Loucy (cell line): ENCODE results near the gene UBL3.

Experiments used
- H2AFZ ChIP-seq: fragments of 200-600 bp; sonication (generic); 2 replicates; pipeline ENCODE4 v1.6.0; 2016; ENCODE audit warnings: antibody characterized with exemption, mild to moderate bottlenecking, low read length, moderate library complexity
- H3F3A ChIP-seq: fragments of 200-600 bp; 2 replicates; pipeline ENCODE4 v1.6.0; 2016; ENCODE audit warnings: antibody characterized with exemption, low read depth, mild to moderate bottlenecking
- H3K27me3 ChIP-seq: fragments of 200-600 bp; sonication (generic); 2 replicates; pipeline ENCODE4 v1.6.1; 2014; ENCODE audit warnings: low read length, mild to moderate bottlenecking; ENCODE audit not compliant: insufficient read depth, poor library complexity, severe bottlenecking
- H3K36me3 ChIP-seq: fragments of 200-600 bp; sonication (generic); 2 replicates; pipeline ENCODE4 v1.6.1; 2016; ENCODE audit warnings: low read length; ENCODE audit not compliant: insufficient read depth
- H3K4me1 ChIP-seq: fragments of 200-600 bp; sonication (generic); 2 replicates; pipeline ENCODE4 v1.5.1; 2014; ENCODE audit warnings: low read length, mild to moderate bottlenecking; ENCODE audit not compliant: insufficient read depth, poor library complexity, severe bottlenecking
- H3K4me2 ChIP-seq: fragments of 200-600 bp; sonication (generic); 2 replicates; pipeline ENCODE4 v1.6.0; 2014; ENCODE audit warnings: antibody characterized with exemption, low read length, low read depth, mild to moderate bottlenecking; ENCODE audit not compliant: poor library complexity, severe bottlenecking
- H3K4me3 ChIP-seq: fragments of 200-600 bp; sonication (generic); 2 replicates; pipeline ENCODE4 v1.5.1; 2014; ENCODE audit warnings: low read length, mild to moderate bottlenecking, mixed read lengths; ENCODE audit not compliant: poor library complexity, severe bottlenecking
- H3K79me2 ChIP-seq: fragments of 200-600 bp; sonication (generic); 2 replicates; pipeline ENCODE4 v1.6.1; 2014; ENCODE audit warnings: low read length; ENCODE audit not compliant: insufficient read depth
- H3K9ac ChIP-seq: fragments of 200-600 bp; sonication (generic); 2 replicates; pipeline ENCODE4 v1.6.0; 2014; ENCODE audit warnings: mild to moderate bottlenecking, low read depth, low read length, moderate library complexity; ENCODE audit not compliant: poor library complexity, severe bottlenecking
- H3K9me2 ChIP-seq: fragments of 200-600 bp; sonication (generic); replicated peaks from 2 replicates; pipeline ENCODE4 v1.6.1; 2016; ENCODE audit warnings: low read depth, low read length, mixed read lengths
- H3K9me3 ChIP-seq: fragments of 200-600 bp; sonication (generic); 2 replicates; pipeline ENCODE4 v1.6.1; 2014; ENCODE audit warnings: mild to moderate bottlenecking, antibody characterized with exemption, low read length, low read depth; ENCODE audit not compliant: insufficient read depth
- H4K20me1 ChIP-seq: fragments of 200-600 bp; sonication (generic); 2 replicates; pipeline ENCODE4 v1.6.0; 2014; ENCODE audit warnings: antibody characterized with exemption, low read length, mild to moderate bottlenecking; ENCODE audit not compliant: insufficient read depth, poor library complexity, severe bottlenecking
- EZH2phosphoT487 ChIP-seq: fragments of 200-600 bp; IDR thresholded peaks from 2 replicates; pipeline ENCODE4 v1.6.1; 2018; ENCODE audit warnings: antibody characterized with exemption, mild to moderate bottlenecking, moderate library complexity, borderline replicate concordance
- TF ChIP-seq, protein P1 (sequence below): fragments of 200-600 bp; sonication (generic); conservative IDR thresholded peaks from 2 replicates; pipeline ENCODE4 v1.5.1; 2014; ENCODE audit warnings: mild to moderate bottlenecking, antibody characterized with exemption, low read length

UBL3 gene

GRCh38 chr13:29763436-29764180 is 86.8 kb downstream of the UBL3 start:
- Histone ChIP-seq H3K4me2 (no peak overlapping the region), H3K36me3 (peaks cover 17% of the 10 kb centered on the region; the same call in 1 of the 2 replicates), H3K27me3 (no peaks in the 10 kb centered on the region), H3K9me3 (no peaks in the 10 kb centered on the region), H3F3A (peaks cover under 1% of the 10 kb centered on the region; the same call in 1 of the 2 replicates), H3K4me3 (no peak overlapping the region), H4K20me1 (no peaks in the 10 kb centered on the region), H3K9ac (no peak overlapping the region), H3K9me2 (no peaks in the 10 kb centered on the region), H2AFZ (no peak overlapping the region), H3K79me2 (no peaks in the 10 kb centered on the region), H3K4me1 (peaks cover 28% of the 10 kb centered on the region)
- TF ChIP-seq EZH2phosphoT487 = no peak
- TF ChIP-seq, protein P1, sequence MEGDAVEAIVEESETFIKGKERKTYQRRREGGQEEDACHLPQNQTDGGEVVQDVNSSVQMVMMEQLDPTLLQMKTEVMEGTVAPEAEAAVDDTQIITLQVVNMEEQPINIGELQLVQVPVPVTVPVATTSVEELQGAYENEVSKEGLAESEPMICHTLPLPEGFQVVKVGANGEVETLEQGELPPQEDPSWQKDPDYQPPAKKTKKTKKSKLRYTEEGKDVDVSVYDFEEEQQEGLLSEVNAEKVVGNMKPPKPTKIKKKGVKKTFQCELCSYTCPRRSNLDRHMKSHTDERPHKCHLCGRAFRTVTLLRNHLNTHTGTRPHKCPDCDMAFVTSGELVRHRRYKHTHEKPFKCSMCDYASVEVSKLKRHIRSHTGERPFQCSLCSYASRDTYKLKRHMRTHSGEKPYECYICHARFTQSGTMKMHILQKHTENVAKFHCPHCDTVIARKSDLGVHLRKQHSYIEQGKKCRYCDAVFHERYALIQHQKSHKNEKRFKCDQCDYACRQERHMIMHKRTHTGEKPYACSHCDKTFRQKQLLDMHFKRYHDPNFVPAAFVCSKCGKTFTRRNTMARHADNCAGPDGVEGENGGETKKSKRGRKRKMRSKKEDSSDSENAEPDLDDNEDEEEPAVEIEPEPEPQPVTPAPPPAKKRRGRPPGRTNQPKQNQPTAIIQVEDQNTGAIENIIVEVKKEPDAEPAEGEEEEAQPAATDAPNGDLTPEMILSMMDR = no peak

DNA sequence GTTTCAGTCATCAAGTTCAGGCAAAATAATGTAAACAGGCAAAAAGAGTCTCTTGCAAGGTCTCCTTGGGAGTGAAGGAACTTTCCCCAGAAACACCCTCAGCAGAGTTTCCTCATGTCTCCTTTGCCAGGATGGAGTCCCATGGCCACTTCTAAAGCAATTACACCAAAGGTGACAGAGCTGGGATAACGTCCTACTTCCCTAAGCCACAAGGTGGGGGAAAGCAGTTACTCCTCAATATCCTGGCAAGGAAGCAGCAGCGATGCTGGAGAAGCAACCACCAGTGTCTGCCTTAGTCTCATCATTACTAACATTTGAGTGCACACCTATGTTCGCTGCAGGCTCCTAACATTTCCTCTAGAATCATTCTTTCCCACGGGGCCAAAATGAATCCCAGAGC is 88.6 kb downstream of the UBL3 start:
- H3K79me2 ChIP-seq = no peaks in the 10 kb centered on the region
- H3K27me3 ChIP-seq = no peaks in the 10 kb centered on the region
- no peak overlapping the region for H3K4me2 ChIP-seq
- peaks cover 4% of the 10 kb centered on the region for H3F3A ChIP-seq
- no peak overlapping the region for H2AFZ ChIP-seq
- H4K20me1 ChIP-seq = no peaks in the 10 kb centered on the region
- H3K9me3 ChIP-seq = no peaks in the 10 kb centered on the region
- peaks cover 9% of the 10 kb centered on the region; the same call in 1 of the 2 replicates for H3K36me3 ChIP-seq
- H3K4me3 ChIP-seq = no peak overlapping the region
- no peaks in the 10 kb centered on the region for H3K9me2 ChIP-seq
- H3K9ac ChIP-seq = no peak overlapping the region
- peaks cover 35% of the 10 kb centered on the region for H3K4me1 ChIP-seq
- no peak for TF ChIP-seq EZH2phosphoT487
- TF ChIP-seq, protein P1 = no peak

- H3K36me3 ChIP-seq = peaks cover 3% of the 10 kb centered on the region; the same call in 1 of the 2 replicates
- H3K9me3 ChIP-seq = no peaks in the 10 kb centered on the region
- H3K9me2 ChIP-seq = no peaks in the 10 kb centered on the region
- peaks cover 35% of the 10 kb centered on the region for H3K4me1 ChIP-seq
- H3K9ac ChIP-seq = no peak overlapping the region
- no peaks in the 10 kb centered on the region for H3K79me2 ChIP-seq
- no peak overlapping the region for H3K4me2 ChIP-seq
- H4K20me1 ChIP-seq = no peaks in the 10 kb centered on the region
- H3K27me3 ChIP-seq = no peaks in the 10 kb centered on the region
- no peak overlapping the region for H3K4me3 ChIP-seq
- no peak overlapping the region for H2AFZ ChIP-seq
- peaks cover 4% of the 10 kb centered on the region for H3F3A ChIP-seq
- no peak for TF ChIP-seq EZH2phosphoT487
- TF ChIP-seq, protein P1 = no peak
Measured at GRCh38 chr13:29761160-29761559, 89.3 kb downstream of the UBL3 start.
